GM23338 (cell line): ENCODE measurements around the gene GRIN2C. TPM values are rescaled to one million over a fixed set of nuclear protein-coding genes. Genes with fewer than 3 reads are reported as not detected.
A peak's percentile ranks its signal among the peaks of the same experiment; 100 is the strongest.

Experiments
- ATAC-seq: fragments of 200-7000 bp; cut with Tn5 transposase; 3 replicates; pipeline ENCODE4 v1.9.1; 2020
- DNase-seq: peaks from one replicate; pipeline ENCODE4 v3.0.0-alpha.2; 2015; ENCODE audit warnings: low spot score
- H2AFZ ChIP-seq: fragments of 200-600 bp; sonication (generic); 2 replicates; pipeline ENCODE4 v1.8.0; 2016; ENCODE audit warnings: antibody characterized with exemption, mild to moderate bottlenecking, moderate library complexity
- H3F3A ChIP-seq: fragments of 200-600 bp; sonication (generic); replicated peaks from 2 replicates; pipeline ENCODE4 v1.8.0; 2017; ENCODE audit warnings: antibody characterized with exemption, mixed run types, low read depth
- H3K27ac ChIP-seq: fragments of 200-600 bp; sonication (generic); 2 replicates; pipeline ENCODE4 v1.6.1; 2016; ENCODE audit warnings: low read depth
- H3K27me3 ChIP-seq: fragments of 200-600 bp; sonication (generic); 2 replicates; pipeline ENCODE4 v1.8.0; 2016; ENCODE audit warnings: mild to moderate bottlenecking, mixed run types, moderate library complexity; ENCODE audit not compliant: insufficient read depth
- H3K36me3 ChIP-seq: fragments of 200-600 bp; sonication (generic); 2 replicates; pipeline ENCODE4 v1.8.0; 2016; ENCODE audit warnings: mild to moderate bottlenecking; ENCODE audit not compliant: insufficient read depth
- H3K4me1 ChIP-seq: fragments of 200-600 bp; sonication (generic); 2 replicates; pipeline ENCODE4 v1.8.0; 2016; ENCODE audit warnings: mild to moderate bottlenecking, moderate library complexity; ENCODE audit not compliant: insufficient read depth
- H3K4me2 ChIP-seq: fragments of 200-600 bp; sonication (generic); 2 replicates; pipeline ENCODE4 v1.7.1; 2017; ENCODE audit warnings: mixed run types
- H3K4me3 ChIP-seq: fragments of 200-600 bp; sonication (generic); 2 replicates; pipeline ENCODE4 v1.6.1; 2016; ENCODE audit warnings: mixed run types
- H3K79me2 ChIP-seq: fragments of 200-600 bp; sonication (generic); replicated peaks from 2 replicates; pipeline ENCODE4 v1.8.0; 2017; ENCODE audit warnings: mild to moderate bottlenecking; ENCODE audit not compliant: insufficient read depth
- H3K9me2 ChIP-seq: fragments of 200-600 bp; sonication (generic); 2 replicates; pipeline ENCODE4 v1.8.0; 2017; ENCODE audit not compliant: insufficient read depth
- H4K20me1 ChIP-seq: fragments of 200-600 bp; sonication (generic); replicated peaks from 2 replicates; pipeline ENCODE4 v1.8.0; 2017; ENCODE audit warnings: mild to moderate bottlenecking; ENCODE audit not compliant: insufficient read depth
- H3K27ac Mint-ChIP-seq: 2 replicates; pipeline ENCODE4 v1.8.0; 2020; ENCODE audit warnings: inconsistent platforms, mild to moderate bottlenecking, moderate library complexity, mixed read lengths
- H3K27me3 Mint-ChIP-seq: 3 replicates; pipeline ENCODE4 v1.8.0; 2022; ENCODE audit warnings: low read depth, mild to moderate bottlenecking, moderate library complexity, mixed read lengths, inconsistent platforms; ENCODE audit not compliant: insufficient read depth, poor library complexity
- H3K36me3 Mint-ChIP-seq: 3 replicates; pipeline ENCODE4 v1.8.0; 2021; ENCODE audit warnings: low read depth, mild to moderate bottlenecking, inconsistent platforms, moderate library complexity, mixed read lengths
- H3K4me1 Mint-ChIP-seq: 3 replicates; pipeline ENCODE4 v1.8.0; 2020; ENCODE audit warnings: mild to moderate bottlenecking, inconsistent platforms, mixed read lengths
- H3K4me3 Mint-ChIP-seq: 3 replicates; pipeline ENCODE4 v1.8.0; 2021; ENCODE audit warnings: moderate library complexity, mild to moderate bottlenecking, inconsistent platforms, mixed read lengths
- H3K9me3 Mint-ChIP-seq: 3 replicates; pipeline ENCODE4 v1.8.0; 2020; ENCODE audit warnings: moderate library complexity, mild to moderate bottlenecking, inconsistent platforms, mixed read lengths
- CREB1 ChIP-seq: fragments of 250-450 bp; sonication (Bioruptor Pico); IDR thresholded peaks from 2 replicates; pipeline ENCODE4 v1.5.0; 2020; ENCODE audit warnings: low read depth, mild to moderate bottlenecking, moderate library complexity
- ETS1 ChIP-seq: IDR thresholded peaks from 2 replicates; pipeline ENCODE4 v1.6.1; 2016; ENCODE audit warnings: antibody characterized with exemption
- EZH2 ChIP-seq: fragments of 200-600 bp; sonication (generic); IDR thresholded peaks from one replicate; pipeline ENCODE4 v1.8.0; 2017; ENCODE audit warnings: antibody characterized with exemption, mild to moderate bottlenecking, low read depth; ENCODE audit not compliant: unreplicated experiment
- EZH2phosphoT487 ChIP-seq: fragments of 200-600 bp; sonication (generic); IDR thresholded peaks from one replicate; pipeline ENCODE4 v1.8.1; 2018; ENCODE audit warnings: antibody characterized with exemption; ENCODE audit not compliant: unreplicated experiment
- JUNB ChIP-seq: IDR thresholded peaks from one replicate; pipeline ENCODE4 v1.6.1; 2016; ENCODE audit warnings: antibody characterized with exemption; ENCODE audit not compliant: unreplicated experiment
- NANOG ChIP-seq: IDR thresholded peaks from 2 replicates; pipeline ENCODE4 v1.6.1; 2016; ENCODE audit warnings: antibody characterized with exemption, borderline replicate concordance
- REST ChIP-seq: IDR thresholded peaks from one replicate; pipeline ENCODE4 v1.6.1; 2018; ENCODE audit warnings: antibody characterized with exemption; ENCODE audit not compliant: unreplicated experiment
- STAT1 ChIP-seq: IDR thresholded peaks from one replicate; pipeline ENCODE4 v1.6.1; 2016; ENCODE audit warnings: antibody characterized with exemption; ENCODE audit not compliant: unreplicated experiment
- ZNF462 ChIP-seq: fragments of 250-450 bp; sonication (Bioruptor Pico); IDR thresholded peaks from 2 replicates; pipeline ENCODE4 v1.5.0; 2020; ENCODE audit warnings: mild to moderate bottlenecking, moderate library complexity
- polyA plus RNA-seq: library from polyadenylated mRNA; unstranded; fragments of >200 nt; fragmentation: Nextera tagmentation; extraction: Ambion mirVana; gene quantifications from 2 replicates; pipeline ENCODE4 v1.2.1, GENCODE V29; 2016
- total RNA-seq: library from RNA; depleted of rRNA; stranded (reverse); fragments of >200 nt; shearing (Covaris generic); gene quantifications from 2 replicates; pipeline ENCODE4 v1.2.3, GENCODE V29; 2014

GRIN2C gene
- total and polyA plus RNA-seq, 2 experiments from 2014 or later = 0.10 to 0.19 TPM

GRCh38 chr17:74843352-74843627 is 16.4 kb downstream of the GRIN2C start:
- no peaks in the 10 kb centered on the region for H3K9me2 ChIP-seq
- H3K4me2 ChIP-seq = peak overlapping the region; percentile 55
- DNase-seq (peak; percentile 16), ATAC-seq (peak; percentile 2; the same call in 2 of the 3 replicates)
- Mint-ChIP-seq H3K9me3 (no peaks in the 10 kb centered on the region), H3K4me1 (peaks cover 29% of the 10 kb centered on the region), H3K4me3 (peak overlapping the region; percentile 30; the same call in 1 of the 3 replicates), H3K27ac (no peak overlapping the region), H3K36me3 (no peaks in the 10 kb centered on the region; the same call in 2 of the 3 replicates), H3K27me3 (peaks cover 46% of the 10 kb centered on the region)
- TF ChIP-seq EZH2phosphoT487 = no peak
- TF ChIP-seq CREB1 (CRISPR knock-in tag) = no peak
- TF ChIP-seq REST = no peak
- no peak for TF ChIP-seq EZH2
- no peak for TF ChIP-seq ETS1
- TF ChIP-seq NANOG = no peak
- H4K20me1 ChIP-seq = peaks cover 5% of the 10 kb centered on the region; the same call in 1 of the 2 replicates
- H3K36me3 ChIP-seq = no peaks in the 10 kb centered on the region
- no peak overlapping the region for H3K27ac ChIP-seq
- peak overlapping the region; percentile 52; the same call in 1 of the 2 replicates for H3K4me3 ChIP-seq
- peaks cover 67% of the 10 kb centered on the region for H3K27me3 ChIP-seq
- no peak overlapping the region for H2AFZ ChIP-seq
- H3F3A ChIP-seq = 0 out of 2 replicates have a peak, but pooled peaks cover 7% of the 10 kb centered on the region
- H3K79me2 ChIP-seq = no peaks in the 10 kb centered on the region
- peaks cover 10% of the 10 kb centered on the region; the same call in 1 of the 2 replicates for H3K4me1 ChIP-seq

GRCh38 chr17:74842599-74843351 is 16.9 kb downstream of the GRIN2C start:
- Histone ChIP-seq H3K4me3 (peak overlapping the region; percentile 52; the same call in 1 of the 2 replicates), H3K4me2 (peak overlapping the region; percentile 76), H3K36me3 (no peaks in the 10 kb centered on the region), H3K9me2 (no peaks in the 10 kb centered on the region), H3K4me1 (peaks cover 10% of the 10 kb centered on the region; the same call in 1 of the 2 replicates), H3K27me3 (peaks cover 62% of the 10 kb centered on the region), H3K27ac (no peak overlapping the region), H4K20me1 (peaks cover 5% of the 10 kb centered on the region; the same call in 1 of the 2 replicates), H2AFZ (no peak overlapping the region), H3F3A (0 out of 2 replicates have a peak, but pooled peaks cover 7% of the 10 kb centered on the region), H3K79me2 (no peaks in the 10 kb centered on the region)
- H3K4me3 Mint-ChIP-seq = no peak overlapping the region
- ATAC-seq = peak; percentile 73
- peak; percentile 89 for DNase-seq
- H3K27me3 Mint-ChIP-seq = peaks cover 45% of the 10 kb centered on the region
- H3K4me1 Mint-ChIP-seq = peaks cover 32% of the 10 kb centered on the region
- H3K27ac Mint-ChIP-seq = no peak overlapping the region
- no peaks in the 10 kb centered on the region for H3K9me3 Mint-ChIP-seq
- no peaks in the 10 kb centered on the region; the same call in 2 of the 3 replicates for H3K36me3 Mint-ChIP-seq
- TF ChIP-seq EZH2phosphoT487 (no peak), ZNF462 (CRISPR knock-in tag) (no peak), JUNB (no peak), STAT1 (no peak)
